GM18519 (cell line): ENCODE measurements around the gene COPZ1.

Experiments
- ATAC-seq: cut with Tn5 transposase; IDR thresholded peaks from one replicate; pipeline ENCODE4 v1.9.1; 2021; ENCODE audit warnings: mild to moderate bottlenecking, moderate library complexity; ENCODE audit not compliant: unreplicated experiment, low FRiP score

Gene COPZ1

DNA sequence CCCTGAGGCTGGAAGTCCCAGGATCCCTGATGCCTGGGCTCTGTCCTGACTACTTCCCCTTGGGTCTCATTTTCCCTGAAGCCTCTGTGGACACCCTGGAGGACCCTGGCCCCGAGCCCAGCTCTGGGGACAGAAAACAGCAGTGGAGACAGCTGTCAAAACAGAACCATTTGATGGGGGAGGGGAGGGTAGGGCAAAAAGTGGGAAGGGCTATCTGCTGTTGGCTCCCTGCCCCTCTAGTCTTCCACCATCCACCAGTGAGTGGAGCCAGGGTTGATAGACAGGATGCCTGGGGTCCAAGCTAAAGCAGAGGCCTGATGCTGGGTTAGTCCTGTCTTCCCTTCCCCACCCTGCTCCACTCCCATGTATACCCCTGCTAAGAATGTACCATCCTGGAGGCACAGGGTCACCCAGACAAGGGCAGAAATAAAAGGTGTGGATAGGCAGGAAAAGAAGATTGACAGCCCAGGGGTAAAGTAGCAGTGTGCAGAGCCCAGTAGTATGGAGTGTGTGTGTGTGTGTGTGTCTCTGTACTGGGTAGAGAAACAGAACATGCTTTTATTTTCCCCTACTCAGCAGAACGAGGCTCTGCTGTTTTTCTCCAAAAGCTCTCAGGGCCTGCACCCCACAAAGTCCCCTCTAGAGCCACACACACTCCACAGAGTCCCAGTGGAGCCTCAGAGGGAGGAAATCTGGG lies 49.8 kb downstream of the COPZ1 start:
- ATAC-seq: no peak

DNA sequence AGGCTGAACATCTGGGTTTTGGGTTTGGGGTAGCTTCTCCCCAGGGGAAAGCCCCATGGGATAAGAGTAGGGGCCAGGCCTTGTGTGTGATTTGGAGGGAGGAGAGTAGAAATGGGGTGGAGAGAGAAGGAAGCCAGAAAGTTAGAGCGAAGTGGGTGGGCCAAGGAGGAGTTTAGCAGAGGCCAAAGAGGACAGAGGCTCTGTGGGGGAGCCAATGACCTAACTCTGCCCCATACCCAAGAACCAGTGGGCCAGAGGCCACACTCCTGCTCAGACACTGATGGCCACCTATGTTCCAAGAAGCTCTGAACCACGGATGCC lies 50.3 kb downstream of the COPZ1 start:
- ATAC-seq: no peak

DNA sequence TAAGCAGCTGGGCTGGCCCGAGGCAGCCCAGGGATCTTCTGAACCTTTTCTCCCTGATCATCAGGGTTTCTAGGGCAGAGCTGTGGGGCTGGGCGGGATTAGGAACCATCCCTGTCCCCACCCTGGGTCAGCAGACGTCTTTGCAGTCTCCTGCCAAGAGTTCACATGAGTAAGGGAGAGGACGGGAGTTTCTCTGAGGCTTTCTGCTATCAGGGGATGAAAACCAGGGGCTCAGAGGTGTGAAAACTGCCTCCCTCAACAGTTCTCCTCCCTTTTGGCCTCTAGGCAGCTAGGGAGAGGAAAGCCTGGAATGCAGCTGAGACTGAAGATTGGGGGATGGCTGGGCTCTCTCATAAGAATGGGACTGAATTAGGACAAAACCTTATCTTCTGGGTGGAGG lies 51.7 kb downstream of the COPZ1 start:
- ATAC-seq: no peak

DNA sequence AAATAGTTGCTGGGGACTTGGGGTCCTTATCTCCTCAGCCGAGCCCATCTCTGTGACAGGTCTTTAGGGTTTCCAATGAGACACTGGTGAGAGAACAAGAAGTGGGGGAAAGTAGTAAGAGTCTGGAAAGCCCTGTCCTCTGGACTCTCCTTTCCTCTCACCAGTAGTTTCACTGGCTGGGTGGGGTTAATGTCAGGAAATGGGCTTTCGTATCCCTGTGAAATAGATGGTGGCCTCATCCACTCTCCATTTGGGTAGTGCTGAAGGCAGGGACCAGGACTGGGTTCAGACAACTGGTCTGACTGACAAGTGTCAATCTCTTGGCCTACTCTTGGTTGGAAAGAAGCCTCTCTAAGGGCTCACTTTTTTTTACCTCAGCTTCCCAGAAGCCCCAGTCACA lies 52.1 kb downstream of the COPZ1 start:
- ATAC-seq: no peak

DNA sequence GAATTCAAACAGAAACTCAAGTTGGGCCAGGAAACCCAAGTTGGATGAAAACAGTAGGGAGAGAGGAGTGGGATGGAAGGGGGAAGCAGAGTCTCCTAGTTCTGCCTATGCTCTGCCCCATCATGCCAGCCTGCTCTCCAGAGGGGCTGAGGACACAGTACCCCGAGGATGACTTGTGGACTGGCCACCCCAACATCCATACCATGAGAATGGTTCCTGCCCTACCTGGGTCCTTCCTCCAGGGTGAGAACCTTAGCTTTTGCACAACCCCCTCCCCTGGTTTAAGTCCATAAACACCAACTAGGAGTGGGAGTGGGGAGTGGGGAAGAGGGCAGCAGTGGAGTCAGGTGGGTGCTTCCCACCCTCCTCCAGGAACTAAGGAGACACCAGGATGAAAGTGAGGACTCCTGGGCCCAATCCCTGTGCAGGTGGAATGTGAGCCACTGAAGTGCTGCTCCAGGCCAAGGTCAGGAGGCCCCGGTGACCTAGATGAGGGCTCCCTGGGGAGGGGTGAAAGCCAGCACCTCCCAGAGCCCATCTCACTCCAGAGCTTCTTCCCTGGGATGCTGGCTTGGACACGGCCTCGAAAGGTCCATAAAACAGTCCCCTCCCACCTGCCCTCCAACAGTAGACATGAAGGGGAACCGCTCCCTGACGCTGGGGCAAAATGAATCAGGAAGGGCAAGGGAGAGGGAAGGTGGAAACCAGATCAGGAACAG lies 53.0 kb downstream of the COPZ1 start:
- ATAC-seq: no peak

DNA sequence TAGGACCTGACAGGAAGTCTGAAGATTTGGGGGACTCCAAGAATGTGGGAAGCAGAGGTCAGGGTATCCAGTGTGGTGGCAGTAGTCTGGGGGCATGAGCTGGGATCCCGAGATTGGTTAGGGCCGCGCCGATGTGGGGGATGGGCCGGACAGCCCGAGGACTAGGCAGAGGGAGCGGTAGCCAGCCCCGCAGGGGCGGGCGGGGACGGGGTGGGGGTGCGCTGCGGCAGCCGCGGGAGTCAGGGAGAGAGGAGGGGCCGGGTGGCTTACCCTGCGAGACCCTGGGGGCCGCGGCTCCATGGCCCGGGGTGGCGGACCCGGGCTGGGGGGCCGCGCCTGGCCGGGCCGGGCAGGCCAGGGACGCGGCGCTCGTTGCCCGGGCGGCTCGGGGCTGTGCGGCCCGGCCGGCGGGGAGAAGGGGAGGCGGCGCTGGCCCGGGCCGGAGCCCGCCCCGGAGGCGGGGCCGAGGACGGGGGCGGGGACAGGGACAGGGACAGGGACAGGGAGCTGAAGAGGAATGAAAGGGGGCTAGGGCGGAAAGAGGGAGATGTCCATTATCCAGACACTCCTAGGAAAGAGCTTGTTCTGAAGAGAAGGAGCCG lies 54.0 kb downstream of the COPZ1 start:
- no peak for ATAC-seq

DNA sequence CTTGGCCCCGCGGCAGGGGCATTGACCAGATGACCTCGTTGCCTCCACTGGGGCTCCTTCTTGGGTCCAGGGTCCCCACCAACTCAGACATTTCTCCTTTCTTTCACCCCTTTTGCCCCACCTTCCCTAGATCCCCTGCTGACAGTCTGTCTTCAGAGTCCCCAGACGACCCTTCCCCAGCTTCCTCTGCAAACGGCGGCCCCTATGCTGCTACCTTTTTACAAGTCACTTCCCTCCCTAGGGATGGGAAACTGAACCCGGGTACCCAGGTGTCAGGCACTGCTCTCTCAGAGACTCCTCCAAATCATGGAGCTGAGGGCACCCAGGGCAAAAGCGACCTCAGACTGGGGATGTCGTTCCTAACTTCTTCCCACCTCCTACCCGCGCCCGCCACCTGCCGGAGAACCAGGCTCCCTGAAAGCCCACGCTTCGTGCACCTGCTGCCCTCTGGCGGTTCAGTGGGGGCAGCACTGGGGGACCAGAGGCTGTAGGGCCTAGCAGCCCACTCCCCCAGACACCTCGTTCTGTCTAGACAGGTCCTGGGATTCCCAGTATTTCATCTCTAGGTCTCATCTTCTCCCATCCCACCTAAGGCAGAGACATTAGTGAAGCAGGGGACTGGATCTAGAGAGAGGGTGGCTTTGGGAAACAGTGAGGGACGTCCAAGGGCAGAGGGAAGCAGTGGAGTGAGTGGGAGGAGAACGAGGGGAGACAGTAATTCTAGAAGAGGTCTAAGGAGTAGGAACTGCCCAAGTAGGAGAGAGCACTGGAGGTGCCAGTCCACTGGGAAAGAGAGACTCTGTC lies 54.7 kb downstream of the COPZ1 start:
- ATAC-seq: peak; percentile 59

DNA sequence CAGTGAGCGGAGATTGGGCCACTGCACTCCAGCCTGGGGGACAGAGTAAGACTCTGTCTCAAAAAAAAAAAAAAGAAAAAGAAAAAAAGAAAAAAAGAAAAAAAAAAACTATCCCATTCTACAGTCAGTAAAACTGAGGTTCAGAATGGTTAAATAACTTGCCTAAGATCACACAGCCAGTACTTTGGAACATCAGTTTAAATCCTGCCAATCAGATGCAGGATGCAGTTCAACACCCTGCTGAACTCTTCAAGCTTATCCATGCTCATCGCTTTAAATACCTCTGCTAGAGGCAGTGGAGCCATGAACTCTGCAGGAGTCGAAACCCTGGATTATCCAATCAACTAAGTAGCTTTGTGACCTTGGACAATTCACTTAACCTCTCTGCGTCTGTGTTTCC lies 56.2 kb downstream of the COPZ1 start:
- no peak for ATAC-seq

DNA sequence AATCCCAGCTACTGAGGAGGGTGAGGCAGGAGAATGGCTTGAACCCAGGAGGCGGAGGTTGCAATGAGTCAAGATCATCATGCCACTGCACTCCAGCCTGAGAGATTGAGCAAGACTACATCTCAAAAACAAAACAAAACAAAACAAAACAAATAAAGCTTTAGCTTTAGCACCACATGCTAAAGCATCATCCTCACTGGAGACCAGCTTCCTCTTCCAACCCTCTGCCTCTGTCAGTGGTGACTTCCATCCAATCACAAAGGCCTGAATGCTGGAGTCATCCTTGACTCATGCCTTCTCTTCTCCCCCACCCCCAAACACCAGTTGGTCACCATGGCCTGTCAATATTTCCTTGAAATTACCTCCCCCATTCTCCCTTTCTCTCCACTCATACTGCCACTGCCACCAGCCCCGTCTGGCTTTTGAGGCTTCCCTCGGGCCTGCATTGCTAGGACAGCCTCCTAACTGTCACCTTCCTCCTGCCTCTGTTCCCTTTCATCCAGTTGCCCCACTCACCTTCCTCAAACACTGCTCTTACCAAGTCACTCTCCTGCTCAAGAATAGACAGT lies 58.2 kb downstream of the COPZ1 start:
- ATAC-seq: no peak

DNA sequence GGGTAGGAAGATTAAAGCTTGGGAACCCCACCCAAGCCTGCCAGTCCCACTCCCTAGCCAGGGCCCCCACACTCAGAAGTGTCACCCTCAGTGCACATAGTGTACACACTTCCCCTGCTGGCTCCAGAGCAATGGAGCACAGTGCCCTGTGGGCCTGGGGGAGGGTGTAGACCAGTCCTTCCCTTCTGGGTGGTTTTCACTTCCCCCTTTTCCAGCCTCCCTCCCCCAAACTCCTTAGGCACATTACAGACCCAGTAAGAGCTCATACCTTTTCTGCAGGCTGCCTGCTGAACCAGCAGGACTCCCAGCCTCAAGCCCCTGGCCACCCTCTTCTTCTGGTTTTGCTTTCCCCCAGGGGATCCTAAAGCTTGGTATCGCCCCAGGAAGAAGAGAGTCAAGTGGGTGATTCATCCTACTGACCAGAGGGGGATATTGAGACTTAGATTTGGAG lies 59.7 kb downstream of the COPZ1 start, which contains the start of gene ZNF385A:
ZNF385A (minus strand) TSS at position 143 of the 451 bp plus-strand sequence. CDS start 219 bp downstream, outside the sequence.
- ATAC-seq: no peak

DNA sequence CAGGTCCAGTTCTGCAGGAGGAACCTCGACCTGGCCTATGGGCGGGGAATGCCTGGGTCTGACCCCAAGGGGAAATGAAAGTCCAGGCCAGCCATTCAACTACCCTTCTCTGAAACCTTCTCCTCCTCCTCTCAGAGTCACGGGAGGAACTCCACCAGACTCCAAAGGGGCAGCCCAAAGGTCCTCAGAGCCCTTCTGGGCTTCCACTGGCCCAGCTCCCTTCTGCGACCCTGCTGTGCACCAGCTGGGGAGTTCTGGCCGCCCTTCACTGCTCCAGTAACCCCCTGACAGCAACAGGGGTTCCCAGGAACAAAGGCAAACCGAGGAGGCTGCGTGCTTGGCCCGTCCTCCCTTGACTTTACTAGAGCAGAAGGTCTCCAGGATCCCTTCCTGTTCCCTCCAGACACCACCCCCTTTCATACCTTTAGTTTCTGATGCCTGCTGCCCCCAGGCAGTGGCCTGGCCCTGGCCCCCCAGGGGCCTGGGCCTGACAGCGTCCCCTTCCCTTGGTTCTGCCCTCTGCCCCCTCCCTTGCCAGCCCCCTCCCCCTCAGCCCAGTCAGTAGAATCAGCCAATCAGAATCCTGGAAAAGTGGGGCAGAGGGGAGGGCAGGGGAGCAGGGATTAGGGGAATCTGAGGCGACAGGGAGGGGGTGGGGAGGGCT lies 60.5 kb downstream of the COPZ1 start:
- ATAC-seq: no peak

DNA sequence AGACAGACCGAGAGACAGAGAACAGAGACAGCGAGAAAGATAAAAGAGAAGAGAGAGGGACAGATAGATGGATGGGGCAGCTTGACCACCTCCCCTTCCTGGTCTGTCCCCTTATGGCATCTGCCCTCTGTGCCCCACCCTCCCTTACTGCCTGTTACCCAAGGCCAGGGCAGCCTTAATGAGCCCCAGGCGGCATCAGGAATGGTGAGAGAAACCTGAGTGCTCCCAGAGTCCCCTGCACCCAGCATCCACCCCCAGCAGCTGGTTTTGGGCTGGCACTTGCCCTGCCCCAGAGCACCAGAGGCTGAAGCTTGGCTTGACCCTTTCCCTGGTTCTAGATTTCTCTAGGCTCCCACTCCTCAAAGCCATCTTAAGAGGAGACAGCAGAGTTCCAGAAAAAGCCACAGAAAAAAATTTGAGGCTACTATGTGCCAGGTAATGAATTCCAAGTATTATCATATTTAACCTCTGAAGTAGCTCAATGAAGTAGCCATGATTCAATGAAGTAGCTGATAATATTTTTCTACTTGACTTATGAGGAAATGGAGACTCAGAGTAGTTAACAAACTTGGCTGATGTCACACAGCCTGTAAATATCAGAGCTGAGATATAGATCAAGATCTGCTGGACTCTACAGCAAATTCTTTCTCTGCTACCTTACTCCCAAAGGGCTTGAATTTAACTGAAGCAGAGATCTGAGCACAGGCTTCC lies 61.6 kb downstream of the COPZ1 start:
- no peak for ATAC-seq

DNA sequence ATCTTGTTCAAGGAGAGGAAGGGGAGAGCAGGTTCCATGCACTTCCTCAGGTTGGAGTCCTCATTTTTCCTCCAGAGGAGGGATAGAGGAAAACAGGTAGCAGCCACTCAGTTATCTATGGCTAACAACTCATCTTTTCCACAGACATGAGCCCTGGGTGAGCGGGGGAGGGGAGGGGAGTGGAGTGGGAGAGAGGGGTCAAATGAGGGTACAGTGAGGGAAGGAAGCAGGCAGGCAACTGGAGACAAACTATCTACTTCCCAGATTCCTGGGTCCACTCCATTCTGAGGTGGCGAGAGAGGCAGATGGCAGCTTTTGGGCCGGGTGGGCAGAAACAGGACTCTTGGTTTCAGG lies 62.2 kb downstream of the COPZ1 start:
- ATAC-seq: no peak

DNA sequence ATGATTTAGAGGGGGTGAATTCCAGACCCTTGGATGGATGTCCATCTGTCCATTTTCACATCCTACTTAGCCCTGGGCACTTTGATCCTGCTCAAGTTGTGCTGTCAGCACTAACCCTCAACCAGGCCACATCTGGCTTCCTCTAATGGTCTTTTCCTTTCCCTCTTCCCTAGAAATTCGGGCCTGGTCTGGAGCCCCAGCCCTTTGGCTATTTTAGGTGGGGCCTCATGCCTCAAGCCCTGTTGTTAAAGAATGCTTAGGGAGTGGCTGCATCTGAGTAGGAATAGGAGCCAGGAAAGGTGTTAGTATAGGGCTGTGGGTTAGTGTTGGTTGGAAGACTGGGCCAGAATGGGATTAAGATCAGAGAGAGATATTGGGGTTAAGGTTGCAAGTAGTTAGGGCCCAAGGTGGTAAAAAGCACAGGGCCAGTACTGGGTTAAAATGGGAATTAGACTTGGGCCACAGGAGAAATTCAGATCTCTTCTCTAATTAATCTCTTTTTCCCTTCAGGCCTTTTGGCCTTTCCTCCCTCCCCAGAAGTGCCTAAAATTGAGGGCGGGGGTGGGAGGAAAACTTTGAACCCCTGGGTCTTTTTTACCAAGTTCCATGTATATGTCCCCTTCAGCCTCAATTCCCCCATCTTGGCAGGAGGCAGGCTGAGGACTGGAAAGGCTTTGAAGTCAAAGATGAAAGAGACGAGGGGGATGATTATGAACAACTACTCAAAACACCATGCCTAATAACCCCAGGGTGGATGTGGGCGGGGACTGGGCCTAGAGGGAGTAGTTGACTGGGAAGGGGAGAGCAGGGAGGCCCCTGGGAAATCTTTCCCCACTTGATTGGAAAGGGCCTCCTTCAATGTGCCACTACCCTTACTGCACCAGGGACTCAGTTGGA lies 63.6 kb downstream of the COPZ1 start:
- no peak for ATAC-seq

DNA sequence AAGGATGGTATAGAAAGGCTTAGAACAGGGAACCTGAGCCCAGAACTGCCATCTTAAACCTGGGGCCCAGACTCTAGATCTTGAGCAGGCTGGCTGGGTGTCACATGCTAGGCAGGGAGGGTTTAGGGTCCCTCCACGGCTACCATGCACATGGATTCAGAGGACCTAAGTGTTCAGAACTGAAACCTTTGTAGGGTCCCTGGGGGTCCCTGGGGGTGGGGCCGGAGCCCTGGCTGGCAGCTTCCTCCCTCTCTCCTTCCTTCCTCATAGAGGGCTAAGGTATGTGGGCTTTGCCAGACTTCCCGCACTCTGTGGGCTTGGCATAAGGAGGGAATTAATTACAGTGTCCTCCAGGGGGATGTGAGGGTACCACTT lies 64.2 kb downstream of the COPZ1 start:
- no peak for ATAC-seq

DNA sequence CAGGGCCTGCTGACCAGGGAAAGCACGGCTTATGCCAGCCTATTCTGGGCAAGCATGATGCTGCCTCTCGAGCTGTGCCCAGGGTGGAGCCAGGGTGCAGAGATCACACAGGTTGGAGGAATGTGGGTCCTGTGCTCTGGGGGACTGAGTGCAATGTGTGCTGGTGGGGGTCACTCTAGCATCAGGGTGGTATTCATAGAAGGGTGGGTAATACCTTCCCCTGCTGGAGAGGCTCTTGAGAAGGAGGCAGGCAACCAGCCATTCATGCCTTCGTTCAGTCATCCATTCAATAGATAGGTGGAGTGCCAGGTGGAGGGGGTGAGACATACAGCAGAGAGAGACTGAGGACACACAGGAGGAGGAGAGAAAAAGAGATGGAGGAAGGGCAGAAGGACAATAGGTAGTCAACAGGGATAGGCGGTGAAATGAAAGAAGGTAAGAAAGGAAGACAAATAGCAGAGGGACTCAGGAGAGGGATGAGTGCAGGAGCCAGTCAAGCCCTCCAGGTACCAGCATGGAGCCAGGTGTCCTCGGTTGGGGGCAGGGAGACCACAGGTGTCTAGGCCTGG lies 64.8 kb downstream of the COPZ1 start:
- ATAC-seq: no peak

DNA sequence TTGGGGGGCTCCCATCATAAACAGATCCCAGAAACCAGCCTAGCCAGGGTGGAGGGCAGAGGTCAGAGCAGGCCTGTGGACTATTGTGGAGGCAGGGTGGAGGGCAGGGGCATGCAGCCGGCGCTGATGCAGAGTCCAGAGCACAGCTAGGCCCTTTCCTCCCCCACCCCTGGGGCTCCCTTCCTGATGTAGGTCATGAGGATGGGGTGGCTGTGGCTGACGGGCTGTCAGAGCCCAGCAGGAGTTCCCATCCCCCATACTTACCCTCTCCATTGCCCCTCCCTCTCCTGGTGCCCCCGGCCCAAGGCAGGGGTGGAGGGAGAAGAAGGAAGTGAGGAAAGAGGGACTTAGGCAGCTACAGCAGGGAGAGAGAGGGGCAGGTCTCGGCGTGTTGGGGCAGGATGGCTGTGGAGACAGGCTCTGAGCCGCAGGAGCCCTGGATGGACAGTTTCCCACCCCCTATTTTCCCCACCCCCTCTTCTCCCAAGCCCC lies 65.3 kb downstream of the COPZ1 start:
- no peak for ATAC-seq
